ENCODE measurements around the gene MLEC. TPM values are rescaled to one million over a fixed set of nuclear protein-coding genes. Genes with fewer than 3 reads are reported as not detected.

Gene MLEC
- total and polyA plus RNA-seq, 9 of the 15 experiments (the other 6 are each of a cell fraction or from before 2014, with no cell fraction given): 18.5 to 108 (median 57.8) TPM

GRCh38 chr12:120725151-120725658 is 38.3 kb downstream of the MLEC start (continued):
- TF ChIP-seq E2F1 (CRISPR knock-in tag; IDR thresholded peaks at IDR 0.05): 0 out of 2 replicates have a peak, but pooled peaks have one; percentile 40
- no peak for TF ChIP-seq HLTF (IDR thresholded peaks at IDR 0.05)
- TF ChIP-seq ARID4B (CRISPR knock-in tag; IDR thresholded peaks at IDR 0.05): 0 out of 2 replicates have a peak, but pooled peaks have one; percentile 1
- TF ChIP-seq TBL1XR1 (IDR thresholded peaks at IDR 0.05; ENCODE audit: low read length in 2 of 2): no peak
- TF ChIP-seq ZNF274 (IDR thresholded peaks at IDR 0.05; ENCODE audit: borderline replicate concordance, low read depth, low read length): no peak
- TF ChIP-seq HDGF (IDR thresholded peaks at IDR 0.05): 0 out of 2 replicates have a peak, but pooled peaks have one; percentile 56
- TF ChIP-seq SRSF9 (IDR thresholded peaks at IDR 0.05; ENCODE audit: borderline replicate concordance, low read depth, low read length): no peak
- TF ChIP-seq HNRNPLL (IDR thresholded peaks at IDR 0.05; ENCODE audit: low read depth, low read length, poor library complexity, severe bottlenecking): peak; percentile 34
- TF ChIP-seq ZBTB49 (CRISPR knock-in tag; IDR thresholded peaks at IDR 0.05; ENCODE audit: borderline replicate concordance): no peak
- TF ChIP-seq ATF2 (CRISPR knock-in tag; IDR thresholded peaks at IDR 0.05): no peak
- TF ChIP-seq NEUROD1 (IDR thresholded peaks at IDR 0.05; ENCODE audit: borderline replicate concordance, low read depth, low read length, partially characterized antibody): no peak
- TF ChIP-seq THRAP3 (IDR thresholded peaks at IDR 0.05; ENCODE audit: borderline replicate concordance): no peak
